Mammary epithelial cell (primary cell): Measurements from ENCODE around the gene OTOF.

Experiments used
- CTCF ChIP-seq, 2 donors: IDR thresholded peaks in 1 of 2; conservative IDR thresholded peaks in 1 of 2; 2 replicates each; pipeline ENCODE4 v1.5.1; 2011 to 2012; ENCODE audit warnings: inconsistent platforms in 2 of 2, low read length in 2 of 2, mild to moderate bottlenecking in 2 of 2, control low read depth in 1 of 2, low read depth in 1 of 2; ENCODE audit not compliant: insufficient read depth in 1 of 2; ENCODE audit errors: extremely low read depth in 1 of 2
- EZH2 ChIP-seq: IDR thresholded peaks from 2 replicates; pipeline ENCODE4 v1.6.1; 2012; ENCODE audit warnings: low read length, inconsistent platforms, borderline replicate concordance

- no peak for TF ChIP-seq CTCF (conservative IDR thresholded peaks at IDR 0.05 in 1 of 2, IDR thresholded peaks at IDR 0.05 in 1 of 2; ENCODE audit: extremely low read depth in 1 of 2, insufficient read depth in 1 of 2, low read depth in 1 of 2, low read length in 2 of 2)
- no peak for TF ChIP-seq EZH2
These were observed 67.1 kb downstream of the OTOF start for GRCh38 chr2:26410764-26411243.
